ENCODE measurements around the gene IL10RA.

Gene IL10RA

GRCh38 chr11:118042141-118042540 lies 55.9 kb downstream of the IL10RA start:
- FAIRE-seq (no peak), DNase-seq (ENCODE audit: insufficient read length, low spot score) (no peak)

GRCh38 chr11:118042796-118043195 lies 56.6 kb downstream of the IL10RA start:
- FAIRE-seq (no peak), DNase-seq (ENCODE audit: insufficient read length, low spot score) (no peak)

- FAIRE-seq (no peak), DNase-seq (ENCODE audit: insufficient read length, low spot score) (no peak)
These were observed 59.0 kb downstream of the IL10RA start for GRCh38 chr11:118045191-118045590.

GRCh38 chr11:118046051-118046963 lies 60.1 kb downstream of the IL10RA start:
- FAIRE-seq (no peak), DNase-seq (ENCODE audit: insufficient read length, low spot score) (no peak)

GRCh38 chr11:118046964-118047700 lies 60.9 kb downstream of the IL10RA start:
- DNase-seq (ENCODE audit: insufficient read length, low spot score) (no peak), FAIRE-seq (no peak)

- FAIRE-seq (no peak), DNase-seq (ENCODE audit: insufficient read length, low spot score) (no peak)
These were observed 61.6 kb downstream of the IL10RA start for GRCh38 chr11:118047749-118048148.

GRCh38 chr11:118048472-118049370 lies 62.5 kb downstream of the IL10RA start:
- no peak for DNase-seq (ENCODE audit: insufficient read length, low spot score)
- FAIRE-seq, result no peak

GRCh38 chr11:118049771-118050170 lies 63.6 kb downstream of the IL10RA start:
- DNase-seq (ENCODE audit: insufficient read length, low spot score) (no peak), FAIRE-seq (no peak)

- no peak for FAIRE-seq
- no peak for DNase-seq (ENCODE audit: insufficient read length, low spot score)
These were observed 64.2 kb downstream of the IL10RA start for GRCh38 chr11:118050208-118050891.

Data from HTR-8/SVneo (cell line).